Measurements from ENCODE around the gene MYOZ2.

MYOZ2 gene

DNA sequence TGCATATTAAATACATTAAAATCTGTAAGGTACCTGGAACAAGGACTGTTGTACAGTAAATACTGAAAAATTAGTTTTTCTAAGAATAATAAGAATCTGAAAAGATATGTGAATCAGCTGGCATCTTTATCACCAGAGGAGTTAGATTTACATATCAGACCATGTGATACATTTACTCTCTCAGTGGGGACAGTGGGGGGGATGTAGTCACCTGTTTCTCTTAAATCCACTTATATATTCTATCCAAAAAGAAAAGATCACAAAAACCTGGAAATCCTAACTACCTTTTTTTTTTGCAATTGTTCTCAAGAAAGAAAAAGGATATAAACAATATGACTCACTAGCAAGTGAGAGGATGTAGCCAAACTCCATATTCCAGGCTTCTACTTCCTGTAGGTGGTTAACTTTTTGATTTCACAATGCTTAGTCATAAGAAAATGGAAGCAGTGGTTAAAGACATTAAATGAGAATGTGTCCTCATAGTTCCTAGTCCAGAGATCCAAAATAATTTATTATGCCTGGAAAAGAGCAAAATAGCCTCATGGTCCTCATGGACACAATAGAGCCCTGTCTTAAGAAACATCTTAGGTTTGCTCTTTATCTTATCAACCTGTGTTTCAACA lies 22.5 kb upstream of the MYOZ2 start:
- TF ChIP-seq SUZ12 (IDR thresholded peaks at IDR 0.05; ENCODE audit: extremely low read depth, insufficient read depth, insufficient read length): no peak
- no peak for TF ChIP-seq ZNF274 (IDR thresholded peaks at IDR 0.05; ENCODE audit: low read depth, low read length)
- no peak for TF ChIP-seq YY1 (IDR thresholded peaks at IDR 0.05; ENCODE audit: insufficient read depth, insufficient read length)
- DNase-seq (ENCODE audit: low read depth, low spot score): no peak
- Histone ChIP-seq H3K9me3 (ENCODE audit: insufficient read depth, low read length) (no peaks in the 10 kb centered on the region), H3K4me3 (ENCODE audit: insufficient read length, low read depth) (no peak overlapping the region), H3K27me3 (ENCODE audit: insufficient read depth, insufficient read length) (no peaks in the 10 kb centered on the region), H3K9ac (ENCODE audit: insufficient read length, low read depth) (no peak overlapping the region), H3K4me1 (ENCODE audit: insufficient read depth, insufficient read length) (no peaks in the 10 kb centered on the region), H3K36me3 (ENCODE audit: insufficient read depth, insufficient read length, low read length) (no peaks in the 10 kb centered on the region)

GRCh38 chr4:119116021-119116420 lies 19.6 kb upstream of the MYOZ2 start:
- TF ChIP-seq ZNF274 (IDR thresholded peaks at IDR 0.05; ENCODE audit: low read depth, low read length): no peak
- TF ChIP-seq YY1 (IDR thresholded peaks at IDR 0.05; ENCODE audit: insufficient read depth, insufficient read length): no peak
- TF ChIP-seq SUZ12 (IDR thresholded peaks at IDR 0.05; ENCODE audit: extremely low read depth, insufficient read depth, insufficient read length): no peak
- Histone ChIP-seq H3K36me3 (ENCODE audit: insufficient read depth, insufficient read length, low read length) (no peaks in the 10 kb centered on the region), H3K4me3 (ENCODE audit: insufficient read length, low read depth) (no peak overlapping the region), H3K9ac (ENCODE audit: insufficient read length, low read depth) (no peak overlapping the region), H3K27me3 (ENCODE audit: insufficient read depth, insufficient read length) (no peaks in the 10 kb centered on the region), H3K9me3 (ENCODE audit: insufficient read depth, low read length) (no peaks in the 10 kb centered on the region), H3K4me1 (ENCODE audit: insufficient read depth, insufficient read length) (no peaks in the 10 kb centered on the region)
- DNase-seq (ENCODE audit: low read depth, low spot score): no peak

GRCh38 chr4:119116925-119117900 lies 18.4 kb upstream of the MYOZ2 start:
- TF ChIP-seq ZNF274 (IDR thresholded peaks at IDR 0.05; ENCODE audit: low read depth, low read length) (no peak), YY1 (IDR thresholded peaks at IDR 0.05; ENCODE audit: insufficient read depth, insufficient read length) (no peak), SUZ12 (IDR thresholded peaks at IDR 0.05; ENCODE audit: extremely low read depth, insufficient read depth, insufficient read length) (no peak)
- Histone ChIP-seq H3K9ac (ENCODE audit: insufficient read length, low read depth) (no peak overlapping the region), H3K36me3 (ENCODE audit: insufficient read depth, insufficient read length, low read length) (no peaks in the 10 kb centered on the region), H3K27me3 (ENCODE audit: insufficient read depth, insufficient read length) (no peaks in the 10 kb centered on the region), H3K9me3 (ENCODE audit: insufficient read depth, low read length) (no peaks in the 10 kb centered on the region), H3K4me3 (ENCODE audit: insufficient read length, low read depth) (no peak overlapping the region), H3K4me1 (ENCODE audit: insufficient read depth, insufficient read length) (no peaks in the 10 kb centered on the region)
- DNase-seq (ENCODE audit: low read depth, low spot score): no peak

- H3K9me3 ChIP-seq (ENCODE audit: insufficient read depth, low read length): no peaks in the 10 kb centered on the region
Observed at GRCh38 chr4:119118397-119118796, 17.2 kb upstream of the MYOZ2 start.

DNA sequence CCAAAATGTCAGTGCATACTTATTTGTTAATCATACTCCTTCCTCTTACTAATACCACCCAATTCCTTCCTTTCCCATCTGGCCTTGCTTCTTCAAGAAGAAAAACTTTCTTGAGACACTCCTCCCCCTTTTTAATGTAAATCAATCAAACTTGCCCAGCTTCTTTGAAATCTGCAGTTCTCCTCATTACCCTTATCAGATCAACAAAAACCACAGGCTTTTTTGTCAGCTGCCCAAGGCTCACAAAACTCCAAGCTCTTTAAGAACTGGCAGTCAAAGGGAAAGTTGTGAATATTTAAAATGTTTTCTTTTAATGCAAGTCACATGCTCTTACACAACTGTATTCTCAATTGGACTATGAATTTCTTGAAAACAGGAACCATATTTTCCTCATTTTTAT lies 11.3 kb upstream of the MYOZ2 start:
- no peaks in the 10 kb centered on the region for H3K9me3 ChIP-seq (ENCODE audit: insufficient read depth, low read length)
- H3K4me1 ChIP-seq (ENCODE audit: insufficient read depth, insufficient read length): no peaks in the 10 kb centered on the region
- TF ChIP-seq ZNF274 (IDR thresholded peaks at IDR 0.05; ENCODE audit: low read depth, low read length) (no peak), YY1 (IDR thresholded peaks at IDR 0.05; ENCODE audit: insufficient read depth, insufficient read length) (no peak), SUZ12 (IDR thresholded peaks at IDR 0.05; ENCODE audit: extremely low read depth, insufficient read depth, insufficient read length) (no peak)
- H3K36me3 ChIP-seq (ENCODE audit: insufficient read depth, insufficient read length, low read length): no peaks in the 10 kb centered on the region
- no peaks in the 10 kb centered on the region for H3K27me3 ChIP-seq (ENCODE audit: insufficient read depth, insufficient read length)
- H3K4me3 ChIP-seq (ENCODE audit: insufficient read length, low read depth): no peak overlapping the region
- no peak for DNase-seq (ENCODE audit: low read depth, low spot score)
- no peak overlapping the region for H3K9ac ChIP-seq (ENCODE audit: insufficient read length, low read depth)

More at GRCh38 chr4:119118397-119118796, 17.2 kb upstream of the MYOZ2 start:
- TF ChIP-seq SUZ12 (IDR thresholded peaks at IDR 0.05; ENCODE audit: extremely low read depth, insufficient read depth, insufficient read length) (no peak), YY1 (IDR thresholded peaks at IDR 0.05; ENCODE audit: insufficient read depth, insufficient read length) (no peak), ZNF274 (IDR thresholded peaks at IDR 0.05; ENCODE audit: low read depth, low read length) (no peak)
- H3K9ac ChIP-seq (ENCODE audit: insufficient read length, low read depth): no peak overlapping the region
- no peak overlapping the region for H3K4me3 ChIP-seq (ENCODE audit: insufficient read length, low read depth)
- no peaks in the 10 kb centered on the region for H3K27me3 ChIP-seq (ENCODE audit: insufficient read depth, insufficient read length)
- DNase-seq (ENCODE audit: low read depth, low spot score): no peak
- H3K36me3 ChIP-seq (ENCODE audit: insufficient read depth, insufficient read length, low read length): no peaks in the 10 kb centered on the region
- no peaks in the 10 kb centered on the region for H3K4me1 ChIP-seq (ENCODE audit: insufficient read depth, insufficient read length)

- H3K4me3 ChIP-seq (ENCODE audit: insufficient read length, low read depth): no peak overlapping the region
- no peaks in the 10 kb centered on the region for H3K36me3 ChIP-seq (ENCODE audit: insufficient read depth, insufficient read length, low read length)
- no peak overlapping the region for H3K9ac ChIP-seq (ENCODE audit: insufficient read length, low read depth)
- H3K27me3 ChIP-seq (ENCODE audit: insufficient read depth, insufficient read length): no peaks in the 10 kb centered on the region
- no peaks in the 10 kb centered on the region for H3K4me1 ChIP-seq (ENCODE audit: insufficient read depth, insufficient read length)
- no peak for DNase-seq (ENCODE audit: low read depth, low spot score)
- TF ChIP-seq SUZ12 (IDR thresholded peaks at IDR 0.05; ENCODE audit: extremely low read depth, insufficient read depth, insufficient read length): no peak
- no peak for TF ChIP-seq ZNF274 (IDR thresholded peaks at IDR 0.05; ENCODE audit: low read depth, low read length)
- no peak for TF ChIP-seq YY1 (IDR thresholded peaks at IDR 0.05; ENCODE audit: insufficient read depth, insufficient read length)
- no peaks in the 10 kb centered on the region for H3K9me3 ChIP-seq (ENCODE audit: insufficient read depth, low read length)
Observed at GRCh38 chr4:119125931-119126330, 9.7 kb upstream of the MYOZ2 start.

DNA sequence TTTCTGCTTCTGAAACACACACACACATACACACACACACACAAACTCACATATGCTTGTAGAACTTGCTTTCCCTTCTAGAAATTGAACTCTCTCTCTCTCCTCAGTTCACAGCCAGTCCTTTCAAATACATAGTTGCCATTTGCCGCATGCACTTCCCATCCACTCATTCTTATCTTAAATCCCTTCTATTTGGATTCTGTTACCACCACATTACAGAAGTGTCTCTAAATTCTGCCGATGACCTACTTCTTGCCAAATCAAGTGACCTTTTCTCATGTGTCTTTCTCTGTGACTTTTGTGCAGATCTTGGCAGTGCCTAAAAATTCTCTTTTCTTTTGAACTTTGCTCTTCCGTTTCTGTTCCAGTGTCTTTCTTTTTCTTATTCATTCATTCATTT lies 7.5 kb upstream of the MYOZ2 start:
- H3K9ac ChIP-seq (ENCODE audit: insufficient read length, low read depth): no peak overlapping the region
- H3K27me3 ChIP-seq (ENCODE audit: insufficient read depth, insufficient read length): no peaks in the 10 kb centered on the region
- TF ChIP-seq YY1 (IDR thresholded peaks at IDR 0.05; ENCODE audit: insufficient read depth, insufficient read length) (no peak), SUZ12 (IDR thresholded peaks at IDR 0.05; ENCODE audit: extremely low read depth, insufficient read depth, insufficient read length) (no peak), ZNF274 (IDR thresholded peaks at IDR 0.05; ENCODE audit: low read depth, low read length) (no peak)
- H3K4me3 ChIP-seq (ENCODE audit: insufficient read length, low read depth): no peak overlapping the region
- H3K36me3 ChIP-seq (ENCODE audit: insufficient read depth, insufficient read length, low read length): no peaks in the 10 kb centered on the region
- H3K4me1 ChIP-seq (ENCODE audit: insufficient read depth, insufficient read length): no peaks in the 10 kb centered on the region
- H3K9me3 ChIP-seq (ENCODE audit: insufficient read depth, low read length): no peaks in the 10 kb centered on the region
- DNase-seq (ENCODE audit: low read depth, low spot score): no peak

Data from NT2/D1 (cell line).